Measurements from ENCODE around the gene INSC. TPM values are rescaled to one million over a fixed set of nuclear protein-coding genes. Genes with fewer than 3 reads are reported as not detected.

Gene INSC
- total and polyA plus RNA-seq, 2 of the 8 experiments (the other 6 are each of a cell fraction or from before 2014, with no cell fraction given) = 0.58 to 0.59 TPM

- TF ChIP-seq POLR2A (IDR thresholded peaks at IDR 0.05; ENCODE audit: control extremely low read depth in 1 of 2, low read depth in 2 of 2, low read length in 2 of 2) (no peak), BCL11A (IDR thresholded peaks at IDR 0.05; ENCODE audit: low read depth in 2 of 2, low read length in 2 of 2) (no peak), SIRT6 (IDR thresholded peaks at IDR 0.05; ENCODE audit: low read length) (no peak), CTBP2 (IDR thresholded peaks at IDR 0.05; ENCODE audit: borderline replicate concordance, insufficient read depth, insufficient read length, low read length) (no peak), MAFK (IDR thresholded peaks at IDR 0.05; ENCODE audit: low read depth, low read length) (no peak), KDM1A (IDR thresholded peaks at IDR 0.05; ENCODE audit: borderline replicate concordance, low read length) (no peak), TBP (IDR thresholded peaks at IDR 0.05; ENCODE audit: low read depth, low read length) (no peak), SIN3A (conservative IDR thresholded peaks at IDR 0.05 in 1 of 2, IDR thresholded peaks at IDR 0.05 in 1 of 2; ENCODE audit: low read depth in 1 of 2, low read length in 2 of 2) (no peak)
- TF ChIP-seq, protein P1, sequence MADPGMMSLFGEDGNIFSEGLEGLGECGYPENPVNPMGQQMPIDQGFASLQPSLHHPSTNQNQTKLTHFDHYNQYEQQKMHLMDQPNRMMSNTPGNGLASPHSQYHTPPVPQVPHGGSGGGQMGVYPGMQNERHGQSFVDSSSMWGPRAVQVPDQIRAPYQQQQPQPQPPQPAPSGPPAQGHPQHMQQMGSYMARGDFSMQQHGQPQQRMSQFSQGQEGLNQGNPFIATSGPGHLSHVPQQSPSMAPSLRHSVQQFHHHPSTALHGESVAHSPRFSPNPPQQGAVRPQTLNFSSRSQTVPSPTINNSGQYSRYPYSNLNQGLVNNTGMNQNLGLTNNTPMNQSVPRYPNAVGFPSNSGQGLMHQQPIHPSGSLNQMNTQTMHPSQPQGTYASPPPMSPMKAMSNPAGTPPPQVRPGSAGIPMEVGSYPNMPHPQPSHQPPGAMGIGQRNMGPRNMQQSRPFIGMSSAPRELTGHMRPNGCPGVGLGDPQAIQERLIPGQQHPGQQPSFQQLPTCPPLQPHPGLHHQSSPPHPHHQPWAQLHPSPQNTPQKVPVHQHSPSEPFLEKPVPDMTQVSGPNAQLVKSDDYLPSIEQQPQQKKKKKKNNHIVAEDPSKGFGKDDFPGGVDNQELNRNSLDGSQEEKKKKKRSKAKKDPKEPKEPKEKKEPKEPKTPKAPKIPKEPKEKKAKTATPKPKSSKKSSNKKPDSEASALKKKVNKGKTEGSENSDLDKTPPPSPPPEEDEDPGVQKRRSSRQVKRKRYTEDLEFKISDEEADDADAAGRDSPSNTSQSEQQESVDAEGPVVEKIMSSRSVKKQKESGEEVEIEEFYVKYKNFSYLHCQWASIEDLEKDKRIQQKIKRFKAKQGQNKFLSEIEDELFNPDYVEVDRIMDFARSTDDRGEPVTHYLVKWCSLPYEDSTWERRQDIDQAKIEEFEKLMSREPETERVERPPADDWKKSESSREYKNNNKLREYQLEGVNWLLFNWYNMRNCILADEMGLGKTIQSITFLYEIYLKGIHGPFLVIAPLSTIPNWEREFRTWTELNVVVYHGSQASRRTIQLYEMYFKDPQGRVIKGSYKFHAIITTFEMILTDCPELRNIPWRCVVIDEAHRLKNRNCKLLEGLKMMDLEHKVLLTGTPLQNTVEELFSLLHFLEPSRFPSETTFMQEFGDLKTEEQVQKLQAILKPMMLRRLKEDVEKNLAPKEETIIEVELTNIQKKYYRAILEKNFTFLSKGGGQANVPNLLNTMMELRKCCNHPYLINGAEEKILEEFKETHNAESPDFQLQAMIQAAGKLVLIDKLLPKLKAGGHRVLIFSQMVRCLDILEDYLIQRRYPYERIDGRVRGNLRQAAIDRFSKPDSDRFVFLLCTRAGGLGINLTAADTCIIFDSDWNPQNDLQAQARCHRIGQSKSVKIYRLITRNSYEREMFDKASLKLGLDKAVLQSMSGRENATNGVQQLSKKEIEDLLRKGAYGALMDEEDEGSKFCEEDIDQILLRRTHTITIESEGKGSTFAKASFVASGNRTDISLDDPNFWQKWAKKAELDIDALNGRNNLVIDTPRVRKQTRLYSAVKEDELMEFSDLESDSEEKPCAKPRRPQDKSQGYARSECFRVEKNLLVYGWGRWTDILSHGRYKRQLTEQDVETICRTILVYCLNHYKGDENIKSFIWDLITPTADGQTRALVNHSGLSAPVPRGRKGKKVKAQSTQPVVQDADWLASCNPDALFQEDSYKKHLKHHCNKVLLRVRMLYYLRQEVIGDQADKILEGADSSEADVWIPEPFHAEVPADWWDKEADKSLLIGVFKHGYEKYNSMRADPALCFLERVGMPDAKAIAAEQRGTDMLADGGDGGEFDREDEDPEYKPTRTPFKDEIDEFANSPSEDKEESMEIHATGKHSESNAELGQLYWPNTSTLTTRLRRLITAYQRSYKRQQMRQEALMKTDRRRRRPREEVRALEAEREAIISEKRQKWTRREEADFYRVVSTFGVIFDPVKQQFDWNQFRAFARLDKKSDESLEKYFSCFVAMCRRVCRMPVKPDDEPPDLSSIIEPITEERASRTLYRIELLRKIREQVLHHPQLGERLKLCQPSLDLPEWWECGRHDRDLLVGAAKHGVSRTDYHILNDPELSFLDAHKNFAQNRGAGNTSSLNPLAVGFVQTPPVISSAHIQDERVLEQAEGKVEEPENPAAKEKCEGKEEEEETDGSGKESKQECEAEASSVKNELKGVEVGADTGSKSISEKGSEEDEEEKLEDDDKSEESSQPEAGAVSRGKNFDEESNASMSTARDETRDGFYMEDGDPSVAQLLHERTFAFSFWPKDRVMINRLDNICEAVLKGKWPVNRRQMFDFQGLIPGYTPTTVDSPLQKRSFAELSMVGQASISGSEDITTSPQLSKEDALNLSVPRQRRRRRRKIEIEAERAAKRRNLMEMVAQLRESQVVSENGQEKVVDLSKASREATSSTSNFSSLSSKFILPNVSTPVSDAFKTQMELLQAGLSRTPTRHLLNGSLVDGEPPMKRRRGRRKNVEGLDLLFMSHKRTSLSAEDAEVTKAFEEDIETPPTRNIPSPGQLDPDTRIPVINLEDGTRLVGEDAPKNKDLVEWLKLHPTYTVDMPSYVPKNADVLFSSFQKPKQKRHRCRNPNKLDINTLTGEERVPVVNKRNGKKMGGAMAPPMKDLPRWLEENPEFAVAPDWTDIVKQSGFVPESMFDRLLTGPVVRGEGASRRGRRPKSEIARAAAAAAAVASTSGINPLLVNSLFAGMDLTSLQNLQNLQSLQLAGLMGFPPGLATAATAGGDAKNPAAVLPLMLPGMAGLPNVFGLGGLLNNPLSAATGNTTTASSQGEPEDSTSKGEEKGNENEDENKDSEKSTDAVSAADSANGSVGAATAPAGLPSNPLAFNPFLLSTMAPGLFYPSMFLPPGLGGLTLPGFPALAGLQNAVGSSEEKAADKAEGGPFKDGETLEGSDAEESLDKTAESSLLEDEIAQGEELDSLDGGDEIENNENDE (IDR thresholded peaks at IDR 0.05; ENCODE audit: insufficient replicate concordance, low read length) = no peak
These were observed 33.4 kb downstream of the INSC start (continued) for GRCh38 chr11:15148169-15148568.
